Smooth muscle cell (in vitro differentiated cells): ENCODE results near the gene CENATAC. TPM values are rescaled to one million over a fixed set of nuclear protein-coding genes. Genes with fewer than 3 reads are reported as not detected.

ENCODE experiments used
- DNase-seq: peaks from one replicate; lab custom pipeline; 2025; ENCODE audit not compliant: unreplicated experiment; lab: John Stamatoyannopoulos, UW
- H2AFZ ChIP-seq: fragments of 200-600 bp; sonication (generic); 2 replicates; pipeline ENCODE4 v1.6.0; 2016; ENCODE audit warnings: antibody characterized with exemption, low read depth, mild to moderate bottlenecking
- H3F3A ChIP-seq: fragments of 200-600 bp; sonication (generic); 2 replicates; pipeline ENCODE4 v1.6.0; 2017; ENCODE audit warnings: antibody characterized with exemption, low read depth
- H3K27ac ChIP-seq: fragments of 200-600 bp; sonication (generic); 2 replicates; pipeline ENCODE4 v1.5.1; 2016; ENCODE audit warnings: low read depth, mild to moderate bottlenecking
- H3K27me3 ChIP-seq: fragments of 200-600 bp; sonication (generic); 2 replicates; pipeline ENCODE4 v1.6.1; 2016; ENCODE audit warnings: low read depth, mild to moderate bottlenecking
- H3K36me3 ChIP-seq: fragments of 200-600 bp; sonication (generic); 2 replicates; pipeline ENCODE4 v1.5.1; 2016; ENCODE audit warnings: low read depth
- H3K4me1 ChIP-seq: fragments of 200-600 bp; sonication (generic); 2 replicates; pipeline ENCODE4 v1.5.1; 2016; ENCODE audit warnings: low read depth
- H3K4me2 ChIP-seq: fragments of 200-600 bp; sonication (generic); 2 replicates; pipeline ENCODE4 v1.6.0; 2016; ENCODE audit warnings: mild to moderate bottlenecking
- H3K4me3 ChIP-seq: fragments of 200-600 bp; sonication (generic); 2 replicates; pipeline ENCODE4 v1.5.1; 2016; ENCODE audit warnings: mild to moderate bottlenecking
- H3K79me2 ChIP-seq: fragments of 200-600 bp; sonication (generic); 2 replicates; pipeline ENCODE4 v1.6.0; 2016; ENCODE audit warnings: low read depth, mild to moderate bottlenecking
- H3K9ac ChIP-seq: fragments of 200-600 bp; sonication (generic); 2 replicates; pipeline ENCODE4 v1.6.0; 2016; ENCODE audit warnings: low read depth
- H3K9me3 ChIP-seq: fragments of 200-600 bp; sonication (generic); replicated peaks from 2 replicates; pipeline ENCODE4 v1.5.1; 2016; ENCODE audit warnings: low read depth
- H4K20me1 ChIP-seq: fragments of 200-600 bp; sonication (generic); 2 replicates; pipeline ENCODE4 v1.6.0; 2016; ENCODE audit warnings: low read depth
- WGBS: methylation state at CpG from one replicate; pipeline ENCODE4 v1.1.7; 2016; ENCODE audit warnings: low lambda C conversion rate; 5-methylcytosine and 5-hydroxymethylcytosine counted together
- polyA plus RNA-seq: library from polyadenylated mRNA; unstranded; fragments of >200 nt; fragmentation: Nextera tagmentation; extraction: Ambion mirVana; gene quantifications from 2 replicates; pipeline ENCODE4 v1.2.1, GENCODE V29; 2016
- total RNA-seq: library from RNA; depleted of rRNA; stranded (reverse); fragments of >200 nt; gene quantifications from 2 replicates; pipeline ENCODE4 v1.2.3, GENCODE V29; 2014
- TF ChIP-seq, protein P1 (sequence below): fragments of 200-600 bp; sonication (generic); IDR thresholded peaks from 2 replicates; pipeline ENCODE4 v1.5.1; 2017; ENCODE audit warnings: borderline replicate concordance, mild to moderate bottlenecking, antibody characterized with exemption; ENCODE audit not compliant: insufficient read depth, poor library complexity, severe bottlenecking

Gene CENATAC
- total and polyA plus RNA-seq, 2 experiments from 2014 or later = 5.3 to 17.8 TPM

DNA sequence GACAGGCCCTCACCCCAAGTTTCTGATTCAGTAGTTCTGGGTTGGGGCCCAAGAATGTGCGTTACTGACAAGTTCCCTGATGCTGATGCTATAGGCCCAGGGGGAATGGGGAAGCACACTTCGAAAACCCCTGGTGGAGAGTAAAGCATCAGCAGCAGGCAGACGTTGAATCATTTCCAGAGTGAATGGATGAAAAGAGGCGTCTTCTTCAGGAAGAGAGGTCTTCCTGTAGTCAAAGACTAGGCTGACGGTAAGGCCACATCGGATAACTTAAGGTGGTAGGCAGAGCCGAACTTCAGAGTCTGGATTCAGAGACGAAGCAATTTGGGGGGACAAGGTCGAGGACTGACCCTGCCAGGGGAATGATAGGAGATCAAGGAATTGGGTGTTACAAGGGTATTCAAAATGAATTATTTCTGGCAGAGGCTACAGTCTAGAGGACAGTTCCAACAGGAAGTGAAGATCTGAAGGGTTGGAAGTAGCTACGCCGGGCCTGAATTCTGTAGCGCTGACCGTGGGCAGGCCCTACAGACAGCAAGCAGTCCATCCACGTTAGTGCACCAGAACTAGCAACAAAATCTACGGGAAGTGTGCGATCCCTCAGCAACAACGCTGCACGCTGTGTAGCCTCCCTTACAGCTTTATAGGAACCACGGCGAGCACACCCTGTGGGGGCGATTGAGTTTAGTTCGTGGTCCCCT, 862 bp upstream of the CENATAC start:
- peak overlapping the region; percentile 17 for H3K9ac ChIP-seq
- no peak overlapping the region for H3K27ac ChIP-seq
- H3K79me2 ChIP-seq = peaks cover 15% of the 10 kb centered on the region
- H3F3A ChIP-seq = no peaks in the 10 kb centered on the region
- H3K36me3 ChIP-seq = peaks cover 2% of the 10 kb centered on the region
- H4K20me1 ChIP-seq = no peaks in the 10 kb centered on the region
- TF ChIP-seq, protein P1, sequence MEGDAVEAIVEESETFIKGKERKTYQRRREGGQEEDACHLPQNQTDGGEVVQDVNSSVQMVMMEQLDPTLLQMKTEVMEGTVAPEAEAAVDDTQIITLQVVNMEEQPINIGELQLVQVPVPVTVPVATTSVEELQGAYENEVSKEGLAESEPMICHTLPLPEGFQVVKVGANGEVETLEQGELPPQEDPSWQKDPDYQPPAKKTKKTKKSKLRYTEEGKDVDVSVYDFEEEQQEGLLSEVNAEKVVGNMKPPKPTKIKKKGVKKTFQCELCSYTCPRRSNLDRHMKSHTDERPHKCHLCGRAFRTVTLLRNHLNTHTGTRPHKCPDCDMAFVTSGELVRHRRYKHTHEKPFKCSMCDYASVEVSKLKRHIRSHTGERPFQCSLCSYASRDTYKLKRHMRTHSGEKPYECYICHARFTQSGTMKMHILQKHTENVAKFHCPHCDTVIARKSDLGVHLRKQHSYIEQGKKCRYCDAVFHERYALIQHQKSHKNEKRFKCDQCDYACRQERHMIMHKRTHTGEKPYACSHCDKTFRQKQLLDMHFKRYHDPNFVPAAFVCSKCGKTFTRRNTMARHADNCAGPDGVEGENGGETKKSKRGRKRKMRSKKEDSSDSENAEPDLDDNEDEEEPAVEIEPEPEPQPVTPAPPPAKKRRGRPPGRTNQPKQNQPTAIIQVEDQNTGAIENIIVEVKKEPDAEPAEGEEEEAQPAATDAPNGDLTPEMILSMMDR = no peak
- no peaks in the 10 kb centered on the region for H3K9me3 ChIP-seq
- H3K4me1 ChIP-seq = peaks cover 17% of the 10 kb centered on the region
- peak overlapping the region; percentile 94 for H2AFZ ChIP-seq
- peak overlapping the region; percentile 79 for H3K4me3 ChIP-seq
- peak overlapping the region; percentile 94 for H3K4me2 ChIP-seq
- 38% methylated on average over 22 of the region's 22 CpGs for WGBS
- H3K27me3 ChIP-seq = no peaks in the 10 kb centered on the region
- DNase-seq = no peak

DNA sequence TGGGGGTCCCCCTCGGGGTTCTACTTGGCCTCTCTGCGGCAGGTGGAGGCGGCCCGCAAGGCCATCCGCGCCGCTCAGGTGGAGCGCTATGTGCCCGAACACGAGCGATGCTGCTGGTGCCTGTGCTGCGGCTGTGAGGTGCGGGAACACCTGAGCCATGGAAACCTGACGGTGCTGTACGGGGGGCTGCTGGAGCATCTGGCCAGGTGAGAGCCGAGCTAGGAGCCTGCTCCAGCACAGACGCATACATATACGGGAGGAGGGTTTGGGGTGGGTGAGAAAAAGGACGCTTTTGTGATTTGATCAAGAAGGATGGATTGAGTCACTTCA, 415 bp downstream of the CENATAC start:
- H2AFZ ChIP-seq = peak overlapping the region; percentile 94
- H3K4me2 ChIP-seq = peak overlapping the region; percentile 94
- H3K27me3 ChIP-seq = no peaks in the 10 kb centered on the region
- H3F3A ChIP-seq = no peaks in the 10 kb centered on the region
- no peaks in the 10 kb centered on the region for H3K9me3 ChIP-seq
- TF ChIP-seq, protein P1 = no peak
- no peak for DNase-seq
- H3K9ac ChIP-seq = peak overlapping the region; percentile 25
- H3K36me3 ChIP-seq = peaks cover 8% of the 10 kb centered on the region
- H3K4me1 ChIP-seq = peaks cover 17% of the 10 kb centered on the region
- peak overlapping the region; percentile 53 for H3K27ac ChIP-seq
- H4K20me1 ChIP-seq = no peaks in the 10 kb centered on the region
- H3K79me2 ChIP-seq = peaks cover 15% of the 10 kb centered on the region
- under 1% methylated on average over 19 of the region's 19 CpGs for WGBS
- H3K4me3 ChIP-seq = peak overlapping the region; percentile 79

DNA sequence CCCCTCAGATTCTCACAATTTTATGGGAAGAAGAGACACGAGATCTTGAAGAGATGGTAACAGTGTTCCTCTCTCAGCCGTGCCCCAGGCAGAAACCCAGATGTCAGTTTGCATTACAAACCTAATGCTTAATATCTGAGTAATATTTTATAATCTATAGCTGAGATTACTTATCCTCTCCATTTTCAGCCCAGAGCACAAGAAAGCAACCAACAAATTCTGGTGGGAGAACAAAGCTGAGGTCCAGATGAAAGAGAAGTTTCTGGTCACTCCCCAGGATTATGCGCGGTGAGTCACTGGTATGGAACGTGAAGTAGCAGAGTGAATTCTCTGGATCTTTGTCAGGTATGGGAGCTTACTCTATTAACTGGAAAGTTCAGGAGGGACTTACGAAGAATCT, 884 bp downstream of the CENATAC start:
- WGBS = 10% methylated on average over 6 of the region's 6 CpGs
- peaks cover 17% of the 10 kb centered on the region for H3K4me1 ChIP-seq
- no peaks in the 10 kb centered on the region for H3K9me3 ChIP-seq
- no peaks in the 10 kb centered on the region for H3K27me3 ChIP-seq
- H3K27ac ChIP-seq = peak overlapping the region; percentile 53
- H3K4me2 ChIP-seq = peak overlapping the region; percentile 94
- peaks cover 15% of the 10 kb centered on the region for H3K79me2 ChIP-seq
- DNase-seq = no peak
- TF ChIP-seq, protein P1 = no peak
- peak overlapping the region; percentile 79 for H3K4me3 ChIP-seq
- peak overlapping the region; percentile 25 for H3K9ac ChIP-seq
- no peaks in the 10 kb centered on the region for H3F3A ChIP-seq
- H4K20me1 ChIP-seq = no peaks in the 10 kb centered on the region
- peaks cover 8% of the 10 kb centered on the region for H3K36me3 ChIP-seq
- H2AFZ ChIP-seq = peak overlapping the region; percentile 94

DNA sequence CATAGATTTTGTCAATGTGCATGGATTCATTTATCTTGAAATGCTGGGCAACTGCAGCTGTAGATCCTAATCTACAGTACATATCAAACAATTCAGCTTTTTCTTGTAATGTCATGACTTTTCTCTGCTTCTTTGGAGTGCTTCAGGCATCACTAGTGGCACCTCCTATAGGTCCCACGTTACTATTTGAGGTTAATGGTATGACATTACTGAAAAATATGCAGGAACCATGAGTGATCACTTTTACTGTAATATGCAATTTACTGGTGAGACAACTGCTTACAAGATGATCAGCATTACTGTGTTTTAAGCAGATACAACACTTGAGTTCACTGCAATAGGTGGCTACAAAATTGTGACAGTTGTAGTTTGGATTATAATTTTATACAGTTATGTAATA, 3.0 kb downstream of the CENATAC start:
- peaks cover 19% of the 10 kb centered on the region for H3K79me2 ChIP-seq
- no peaks in the 10 kb centered on the region for H3K27me3 ChIP-seq
- TF ChIP-seq, protein P1 = no peak
- H3K4me3 ChIP-seq = no peak overlapping the region
- no peak overlapping the region for H2AFZ ChIP-seq
- no peaks in the 10 kb centered on the region for H4K20me1 ChIP-seq
- H3K9me3 ChIP-seq = no peaks in the 10 kb centered on the region
- DNase-seq = no peak
- 48% methylated on average over 1 of the region's 1 CpG for WGBS
- peaks cover 17% of the 10 kb centered on the region for H3K4me1 ChIP-seq
- H3K4me2 ChIP-seq = no peak overlapping the region
- peak overlapping the region; percentile 45 for H3K27ac ChIP-seq
- H3K9ac ChIP-seq = no peak overlapping the region
- no peaks in the 10 kb centered on the region for H3F3A ChIP-seq
- peaks cover 8% of the 10 kb centered on the region for H3K36me3 ChIP-seq
